ENCODE data around the gene LRRC55.

GRCh38 chr11:57202281-57202680 lies 20.5 kb downstream of the LRRC55 start:
- TF ChIP-seq HOXA7 (CRISPR knock-in tag; IDR thresholded peaks at IDR 0.05; ENCODE audit: borderline replicate concordance), result no peak
- TF ChIP-seq OVOL3 (tag by site-specific recombination; IDR thresholded peaks at IDR 0.05), result no peak
- no peak for TF ChIP-seq KLF10 (tag by site-specific recombination; IDR thresholded peaks at IDR 0.05)
- no peak for TF ChIP-seq CTCF (tag by site-specific recombination; IDR thresholded peaks at IDR 0.05)
- no peak for TF ChIP-seq ZNF2 (tag by site-specific recombination; IDR thresholded peaks at IDR 0.05)
- no peak for TF ChIP-seq ZNF785 (tag by site-specific recombination; IDR thresholded peaks at IDR 0.05)
- no peak for TF ChIP-seq ZNF513 (tag by site-specific recombination; IDR thresholded peaks at IDR 0.05)
- no peak for TF ChIP-seq ZNF658 (tag by site-specific recombination; IDR thresholded peaks at IDR 0.05)
- no peak for TF ChIP-seq REST (tag by site-specific recombination; IDR thresholded peaks at IDR 0.05)
- no peak for TF ChIP-seq ZNF580 (tag by site-specific recombination; IDR thresholded peaks at IDR 0.05)
- TF ChIP-seq ZNF266 (tag by site-specific recombination; IDR thresholded peaks at IDR 0.05; ENCODE audit: low read depth), result no peak
- no peak for TF ChIP-seq KLF7 (tag by site-specific recombination; IDR thresholded peaks at IDR 0.05; ENCODE audit: borderline replicate concordance)
- TF ChIP-seq ZNF274 (IDR thresholded peaks at IDR 0.05; ENCODE audit: low read length), result no peak
- TF ChIP-seq ZNF274 (tag by site-specific recombination; IDR thresholded peaks at IDR 0.05; ENCODE audit: borderline replicate concordance), result no peak
